ENCODE data around the gene LSM14B. TPM values are rescaled to one million over a fixed set of nuclear protein-coding genes. Genes with fewer than 3 reads are reported as not detected.

Gene LSM14B
- total RNA-seq, 1 experiment from 2014 or later: 76.9 TPM

GRCh38 chr20:62178316-62179161 lies 56.3 kb downstream of the LSM14B start:
- intact Hi-C loops (cut with micrococcal nuclease; ENCODE audit: unreplicated experiment): no loop called here
- DNase-seq: no peak
- no peak overlapping the region for H3K27ac Mint-ChIP-seq (ENCODE audit: unreplicated experiment)
- peaks cover 8% of the 10 kb centered on the region for H3K4me1 Mint-ChIP-seq (ENCODE audit: low read depth, unreplicated experiment)
- peaks cover 46% of the 10 kb centered on the region for H3K36me3 Mint-ChIP-seq (ENCODE audit: insufficient read depth, unreplicated experiment)
- H3K9me3 Mint-ChIP-seq (ENCODE audit: low read depth, unreplicated experiment): no peaks in the 10 kb centered on the region
- TF ChIP-seq CTCF (IDR thresholded peaks at IDR 0.05; ENCODE audit: unreplicated experiment): no peak
- H3K4me3 Mint-ChIP-seq (ENCODE audit: low read depth, unreplicated experiment): no peak overlapping the region
- CTCF ChIA-PET: interaction anchor here (1.1 kb wide), 1 partner anchor 124 kb away, joined by 6 read pairs; no protein-coding TSS in a partner anchor
- no peaks in the 10 kb centered on the region for H3K27me3 Mint-ChIP-seq (ENCODE audit: unreplicated experiment)
- no TSS peak for BruUV-seq (replicated peaks)

GRCh38 chr20:62179162-62179504 lies 56.9 kb downstream of the LSM14B start:
- intact Hi-C loops (cut with micrococcal nuclease; ENCODE audit: unreplicated experiment): no loop called here
- Mint-ChIP-seq H3K4me1 (ENCODE audit: low read depth, unreplicated experiment) (peaks cover 12% of the 10 kb centered on the region), H3K27me3 (ENCODE audit: unreplicated experiment) (no peaks in the 10 kb centered on the region), H3K9me3 (ENCODE audit: low read depth, unreplicated experiment) (no peaks in the 10 kb centered on the region), H3K27ac (ENCODE audit: unreplicated experiment) (no peak overlapping the region), H3K36me3 (ENCODE audit: insufficient read depth, unreplicated experiment) (peaks cover 46% of the 10 kb centered on the region), H3K4me3 (ENCODE audit: low read depth, unreplicated experiment) (no peak overlapping the region)
- BruUV-seq (replicated peaks): no TSS peak
- CTCF ChIA-PET: no interaction called here
- no peak for TF ChIP-seq CTCF (IDR thresholded peaks at IDR 0.05; ENCODE audit: unreplicated experiment)
- no peak for DNase-seq

- no TSS peak for BruUV-seq (replicated peaks)
- Mint-ChIP-seq H3K36me3 (ENCODE audit: insufficient read depth, unreplicated experiment) (peaks cover 35% of the 10 kb centered on the region), H3K27ac (ENCODE audit: unreplicated experiment) (peak overlapping the region; percentile 96), H3K9me3 (ENCODE audit: low read depth, unreplicated experiment) (no peaks in the 10 kb centered on the region), H3K27me3 (ENCODE audit: unreplicated experiment) (no peaks in the 10 kb centered on the region), H3K4me1 (ENCODE audit: low read depth, unreplicated experiment) (peaks cover 21% of the 10 kb centered on the region), H3K4me3 (ENCODE audit: low read depth, unreplicated experiment) (peak overlapping the region; percentile 94)
- no peak for DNase-seq
- CTCF ChIA-PET: no interaction called here
- no peak for TF ChIP-seq CTCF (IDR thresholded peaks at IDR 0.05; ENCODE audit: unreplicated experiment)
- intact Hi-C loops (cut with micrococcal nuclease; ENCODE audit: unreplicated experiment): no loop called here
Observed at GRCh38 chr20:62181808-62182207, 59.5 kb downstream of the LSM14B start.

- intact Hi-C loops (cut with micrococcal nuclease; ENCODE audit: unreplicated experiment): no loop called here
- peak within 1 kb of the TSS; percentile 94 for H3K4me3 Mint-ChIP-seq (ENCODE audit: low read depth, unreplicated experiment)
- peaks cover 31% of the 10 kb centered on the region for H3K4me1 Mint-ChIP-seq (ENCODE audit: low read depth, unreplicated experiment)
- H3K9me3 Mint-ChIP-seq (ENCODE audit: low read depth, unreplicated experiment): no peaks in the 10 kb centered on the region
- H3K36me3 Mint-ChIP-seq (ENCODE audit: insufficient read depth, unreplicated experiment): peaks cover 31% of the 10 kb centered on the region
- CTCF ChIA-PET: interaction anchor here (0.5 kb wide), 1 partner anchor 1162 kb away, joined by 4 read pairs; no protein-coding TSS in a partner anchor
- TSS peak; percentile 89 for BruUV-seq (replicated peaks)
- peak within 1 kb of the TSS; percentile 96 for H3K27ac Mint-ChIP-seq (ENCODE audit: unreplicated experiment)
- TF ChIP-seq CTCF (IDR thresholded peaks at IDR 0.05; ENCODE audit: unreplicated experiment): no peak
- no peaks in the 10 kb centered on the region for H3K27me3 Mint-ChIP-seq (ENCODE audit: unreplicated experiment)
- DNase-seq: peak; percentile 98
Observed at GRCh38 chr20:62182469-62183425, 60.5 kb downstream of the LSM14B start, which contains the start of gene MTG2. Gene MTG2 (plus strand): TSS chr20:62183028. CDS start chr20:62193421, 10,393 bp downstream.

All from Calu3 (cell line).